ENCODE measurements around the gene IGF2R. TPM values are rescaled to one million over a fixed set of nuclear protein-coding genes. Genes with fewer than 3 reads are reported as not detected.

IGF2R gene
- total RNA-seq, 1 experiment from 2014 or later: 75.3 TPM

DNA sequence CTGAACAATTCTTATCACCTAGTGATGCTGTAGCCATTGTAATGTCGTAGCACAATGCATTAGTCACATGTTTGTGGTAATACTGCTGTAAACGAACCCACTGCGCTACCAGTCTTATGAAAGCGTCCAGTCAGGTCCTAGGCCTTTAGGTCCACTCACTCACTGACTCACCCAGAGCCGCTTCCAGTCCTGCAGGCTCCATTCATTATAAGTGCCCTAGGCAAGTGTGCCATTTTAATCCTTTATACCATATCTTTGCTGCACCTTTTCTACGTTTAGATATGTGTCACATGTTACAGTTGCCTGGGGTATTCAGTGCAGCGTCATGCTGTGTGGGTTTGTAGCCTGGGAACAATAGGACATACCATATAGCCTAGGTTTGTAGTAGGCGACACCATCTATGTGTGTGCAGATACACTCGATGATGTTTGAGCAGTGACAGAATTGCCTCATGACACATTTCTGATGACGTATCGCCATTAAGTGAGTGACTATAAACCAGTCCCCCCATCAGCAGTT lies 15.4 kb downstream of the IGF2R start (continued):
- TF ChIP-seq AFF4 (CRISPR knock-in tag; IDR thresholded peaks at IDR 0.05; ENCODE audit: borderline replicate concordance) (no peak), KAT7 (CRISPR knock-in tag; IDR thresholded peaks at IDR 0.05; ENCODE audit: borderline replicate concordance) (no peak)
- TF ChIP-seq, protein P1, sequence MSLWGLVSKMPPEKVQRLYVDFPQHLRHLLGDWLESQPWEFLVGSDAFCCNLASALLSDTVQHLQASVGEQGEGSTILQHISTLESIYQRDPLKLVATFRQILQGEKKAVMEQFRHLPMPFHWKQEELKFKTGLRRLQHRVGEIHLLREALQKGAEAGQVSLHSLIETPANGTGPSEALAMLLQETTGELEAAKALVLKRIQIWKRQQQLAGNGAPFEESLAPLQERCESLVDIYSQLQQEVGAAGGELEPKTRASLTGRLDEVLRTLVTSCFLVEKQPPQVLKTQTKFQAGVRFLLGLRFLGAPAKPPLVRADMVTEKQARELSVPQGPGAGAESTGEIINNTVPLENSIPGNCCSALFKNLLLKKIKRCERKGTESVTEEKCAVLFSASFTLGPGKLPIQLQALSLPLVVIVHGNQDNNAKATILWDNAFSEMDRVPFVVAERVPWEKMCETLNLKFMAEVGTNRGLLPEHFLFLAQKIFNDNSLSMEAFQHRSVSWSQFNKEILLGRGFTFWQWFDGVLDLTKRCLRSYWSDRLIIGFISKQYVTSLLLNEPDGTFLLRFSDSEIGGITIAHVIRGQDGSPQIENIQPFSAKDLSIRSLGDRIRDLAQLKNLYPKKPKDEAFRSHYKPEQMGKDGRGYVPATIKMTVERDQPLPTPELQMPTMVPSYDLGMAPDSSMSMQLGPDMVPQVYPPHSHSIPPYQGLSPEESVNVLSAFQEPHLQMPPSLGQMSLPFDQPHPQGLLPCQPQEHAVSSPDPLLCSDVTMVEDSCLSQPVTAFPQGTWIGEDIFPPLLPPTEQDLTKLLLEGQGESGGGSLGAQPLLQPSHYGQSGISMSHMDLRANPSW (CRISPR knock-in tag; conservative IDR thresholded peaks at IDR 0.05; ENCODE audit: low read depth): no peak

- peaks cover 47% of the 10 kb centered on the region for H3K4me1 Mint-ChIP-seq
- ChIA-PET POLR2A (no interaction called here), CTCF (no interaction called here)
- ATAC-seq: no peak
- no peaks in the 10 kb centered on the region for H3K9me3 Mint-ChIP-seq
- H3K4me3 Mint-ChIP-seq: no peak overlapping the region
- H3K27ac Mint-ChIP-seq: peak overlapping the region; percentile 53; the same call in 1 of the 2 replicates
- H3K36me3 Mint-ChIP-seq: no peaks in the 10 kb centered on the region
- H3K27me3 Mint-ChIP-seq (ENCODE audit: low read depth): no peaks in the 10 kb centered on the region
- no peak for DNase-seq (ENCODE audit: low spot score)
- TF ChIP-seq, protein P2, sequence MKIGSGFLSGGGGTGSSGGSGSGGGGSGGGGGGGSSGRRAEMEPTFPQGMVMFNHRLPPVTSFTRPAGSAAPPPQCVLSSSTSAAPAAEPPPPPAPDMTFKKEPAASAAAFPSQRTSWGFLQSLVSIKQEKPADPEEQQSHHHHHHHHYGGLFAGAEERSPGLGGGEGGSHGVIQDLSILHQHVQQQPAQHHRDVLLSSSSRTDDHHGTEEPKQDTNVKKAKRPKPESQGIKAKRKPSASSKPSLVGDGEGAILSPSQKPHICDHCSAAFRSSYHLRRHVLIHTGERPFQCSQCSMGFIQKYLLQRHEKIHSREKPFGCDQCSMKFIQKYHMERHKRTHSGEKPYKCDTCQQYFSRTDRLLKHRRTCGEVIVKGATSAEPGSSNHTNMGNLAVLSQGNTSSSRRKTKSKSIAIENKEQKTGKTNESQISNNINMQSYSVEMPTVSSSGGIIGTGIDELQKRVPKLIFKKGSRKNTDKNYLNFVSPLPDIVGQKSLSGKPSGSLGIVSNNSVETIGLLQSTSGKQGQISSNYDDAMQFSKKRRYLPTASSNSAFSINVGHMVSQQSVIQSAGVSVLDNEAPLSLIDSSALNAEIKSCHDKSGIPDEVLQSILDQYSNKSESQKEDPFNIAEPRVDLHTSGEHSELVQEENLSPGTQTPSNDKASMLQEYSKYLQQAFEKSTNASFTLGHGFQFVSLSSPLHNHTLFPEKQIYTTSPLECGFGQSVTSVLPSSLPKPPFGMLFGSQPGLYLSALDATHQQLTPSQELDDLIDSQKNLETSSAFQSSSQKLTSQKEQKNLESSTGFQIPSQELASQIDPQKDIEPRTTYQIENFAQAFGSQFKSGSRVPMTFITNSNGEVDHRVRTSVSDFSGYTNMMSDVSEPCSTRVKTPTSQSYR (CRISPR knock-in tag; IDR thresholded peaks at IDR 0.05): no peak
- TF ChIP-seq FOXP1 (CRISPR knock-in tag; IDR thresholded peaks at IDR 0.05; ENCODE audit: borderline replicate concordance): no peak
- TF ChIP-seq OVOL2 (CRISPR knock-in tag; IDR thresholded peaks at IDR 0.05; ENCODE audit: borderline replicate concordance): no peak
- no peak for TF ChIP-seq NR2C2 (CRISPR knock-in tag; IDR thresholded peaks at IDR 0.05)
- TF ChIP-seq CDX4 (CRISPR knock-in tag; IDR thresholded peaks at IDR 0.05; ENCODE audit: borderline replicate concordance): no peak
- TF ChIP-seq ZNF317 (CRISPR knock-in tag; IDR thresholded peaks at IDR 0.05; ENCODE audit: borderline replicate concordance, low read depth): no peak
- TF ChIP-seq GTF2I (CRISPR knock-in tag; conservative IDR thresholded peaks at IDR 0.05): no peak
- TF ChIP-seq FOXP4 (CRISPR knock-in tag; IDR thresholded peaks at IDR 0.05): no peak
- no peak for TF ChIP-seq ZBTB43 (CRISPR knock-in tag; IDR thresholded peaks at IDR 0.05)
- TF ChIP-seq, protein P3, sequence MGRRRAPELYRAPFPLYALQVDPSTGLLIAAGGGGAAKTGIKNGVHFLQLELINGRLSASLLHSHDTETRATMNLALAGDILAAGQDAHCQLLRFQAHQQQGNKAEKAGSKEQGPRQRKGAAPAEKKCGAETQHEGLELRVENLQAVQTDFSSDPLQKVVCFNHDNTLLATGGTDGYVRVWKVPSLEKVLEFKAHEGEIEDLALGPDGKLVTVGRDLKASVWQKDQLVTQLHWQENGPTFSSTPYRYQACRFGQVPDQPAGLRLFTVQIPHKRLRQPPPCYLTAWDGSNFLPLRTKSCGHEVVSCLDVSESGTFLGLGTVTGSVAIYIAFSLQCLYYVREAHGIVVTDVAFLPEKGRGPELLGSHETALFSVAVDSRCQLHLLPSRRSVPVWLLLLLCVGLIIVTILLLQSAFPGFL (CRISPR knock-in tag; IDR thresholded peaks at IDR 0.05; ENCODE audit: borderline replicate concordance): no peak
- no peak for TF ChIP-seq NR1H2 (CRISPR knock-in tag; IDR thresholded peaks at IDR 0.05)
- no peak for TF ChIP-seq AR (CRISPR knock-in tag; IDR thresholded peaks at IDR 0.05)
- no peak for TF ChIP-seq FOXK1 (CRISPR knock-in tag; IDR thresholded peaks at IDR 0.05)
Measured at GRCh38 chr6:159985296-159985945, 16.5 kb downstream of the IGF2R start.
